GM13977 (cell line): ENCODE measurements around the gene MTA1.

Experiments
- DNase-seq: peaks from one replicate; pipeline ENCODE4 v3.0.0; 2012; ENCODE audit warnings: low spot score
- in situ Hi-C: fragments of 300-500 bp; cut with MboI; formaldehyde crosslinking; loops from one replicate; pipeline ENCODE4 v1.12.0; 2022; ENCODE audit warnings: low sequenced_read_pairs, low pct_unique_long_range_greater_than_20kb, mixed read lengths, inconsistent platforms; ENCODE audit not compliant: unreplicated experiment
- TF ChIP-seq, protein P1 (sequence below): IDR thresholded peaks from 2 replicates; pipeline ENCODE4 v1.5.1; 2012; ENCODE audit warnings: mild to moderate bottlenecking, control low read depth; ENCODE audit not compliant: insufficient read depth; ENCODE audit errors: extremely low read depth, missing control alignments

MTA1 gene

DNA sequence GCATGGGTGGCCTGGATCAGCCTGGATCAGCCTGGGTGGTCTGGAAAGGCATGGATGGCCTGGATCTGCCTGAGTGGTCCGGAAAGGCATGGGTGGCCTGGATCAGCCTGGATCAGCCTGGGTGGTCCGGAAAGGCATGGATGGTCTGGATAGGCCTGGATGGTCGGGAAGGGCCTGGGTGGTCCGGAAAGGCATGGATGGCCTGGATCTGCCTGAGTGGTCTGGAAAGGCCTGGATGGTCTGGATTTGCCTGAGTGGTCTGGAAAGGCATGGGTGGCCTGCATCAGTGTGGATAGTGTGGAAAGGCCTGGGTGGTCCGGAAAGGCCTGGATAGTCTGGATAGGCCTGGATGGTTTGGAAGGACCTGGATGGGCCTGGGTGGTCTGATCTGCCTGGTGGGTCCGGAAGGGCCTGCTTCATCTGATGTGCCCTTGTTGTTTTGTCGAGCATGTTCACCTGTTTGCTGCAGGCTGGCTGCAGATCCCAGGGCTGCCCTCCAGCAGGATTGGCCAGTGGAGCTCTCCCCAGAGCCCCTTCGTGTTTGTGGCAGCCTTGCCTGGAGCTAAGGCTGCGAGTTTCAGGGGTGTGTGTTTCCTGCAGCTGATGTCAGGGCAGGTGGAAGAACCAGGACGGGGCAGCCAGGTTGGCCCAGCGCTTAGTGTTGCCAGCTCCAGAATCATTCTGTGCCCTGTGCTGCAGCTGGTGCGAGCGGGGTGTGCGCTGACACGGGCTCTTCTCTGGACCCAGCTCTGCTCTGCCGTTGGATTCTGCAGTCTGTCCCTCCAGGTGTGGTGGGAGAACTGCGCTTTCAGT is 40.5 kb upstream of the MTA1 start:
- no peak for DNase-seq
- TF ChIP-seq, protein P1, sequence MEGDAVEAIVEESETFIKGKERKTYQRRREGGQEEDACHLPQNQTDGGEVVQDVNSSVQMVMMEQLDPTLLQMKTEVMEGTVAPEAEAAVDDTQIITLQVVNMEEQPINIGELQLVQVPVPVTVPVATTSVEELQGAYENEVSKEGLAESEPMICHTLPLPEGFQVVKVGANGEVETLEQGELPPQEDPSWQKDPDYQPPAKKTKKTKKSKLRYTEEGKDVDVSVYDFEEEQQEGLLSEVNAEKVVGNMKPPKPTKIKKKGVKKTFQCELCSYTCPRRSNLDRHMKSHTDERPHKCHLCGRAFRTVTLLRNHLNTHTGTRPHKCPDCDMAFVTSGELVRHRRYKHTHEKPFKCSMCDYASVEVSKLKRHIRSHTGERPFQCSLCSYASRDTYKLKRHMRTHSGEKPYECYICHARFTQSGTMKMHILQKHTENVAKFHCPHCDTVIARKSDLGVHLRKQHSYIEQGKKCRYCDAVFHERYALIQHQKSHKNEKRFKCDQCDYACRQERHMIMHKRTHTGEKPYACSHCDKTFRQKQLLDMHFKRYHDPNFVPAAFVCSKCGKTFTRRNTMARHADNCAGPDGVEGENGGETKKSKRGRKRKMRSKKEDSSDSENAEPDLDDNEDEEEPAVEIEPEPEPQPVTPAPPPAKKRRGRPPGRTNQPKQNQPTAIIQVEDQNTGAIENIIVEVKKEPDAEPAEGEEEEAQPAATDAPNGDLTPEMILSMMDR = no peak
- in situ Hi-C loops = loop anchor here (10.0 kb wide), 1 partner anchor 116 kb away; the partner anchor contains the start of gene TEDC1

DNA sequence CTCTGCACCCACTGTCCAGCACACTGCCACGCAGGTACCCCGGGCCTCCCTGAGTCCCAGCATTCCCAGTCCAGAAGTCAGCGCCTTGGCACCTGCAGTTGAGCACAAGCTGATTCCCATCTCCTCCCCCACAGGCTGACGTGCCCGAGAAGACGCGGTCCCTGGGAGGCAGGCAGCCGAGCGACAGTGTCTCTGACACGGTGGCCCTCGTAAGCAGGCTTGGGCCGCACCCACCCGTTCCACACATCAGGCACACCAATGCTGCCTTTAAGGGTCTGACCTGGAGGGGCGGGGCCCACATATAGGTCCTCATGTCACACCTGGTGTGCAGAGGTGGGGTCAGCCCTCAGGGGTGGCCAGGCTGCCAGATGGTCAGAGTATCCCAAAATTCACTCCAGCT is 39.7 kb upstream of the MTA1 start:
- in situ Hi-C loops = loop anchor here (10.0 kb wide), 1 partner anchor 115 kb away; the partner anchor contains the start of gene TEDC1
- TF ChIP-seq, protein P1 = no peak
- no peak for DNase-seq

DNA sequence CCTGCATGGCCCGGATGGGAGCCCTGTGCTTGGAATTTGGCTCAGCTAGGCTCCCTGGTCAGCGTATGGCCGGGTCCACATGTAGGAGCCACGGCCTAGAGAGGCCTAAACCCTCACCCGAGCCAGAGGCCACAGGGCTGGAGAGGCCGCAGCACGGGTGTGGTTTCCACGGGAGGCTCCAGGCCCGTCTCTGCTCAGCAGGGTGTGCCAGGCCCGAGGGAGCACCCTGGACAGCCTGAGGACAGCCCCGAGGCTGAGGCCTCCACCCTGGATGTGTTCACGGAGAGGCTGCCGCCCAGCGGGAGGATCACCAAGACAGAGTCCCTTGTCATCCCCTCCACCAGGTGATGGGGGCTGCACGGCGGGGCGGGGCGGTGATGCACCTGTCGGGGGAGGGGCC is 38.9 kb upstream of the MTA1 start:
- no peak for DNase-seq
- in situ Hi-C loops = no loop called here
- TF ChIP-seq, protein P1 = no peak

DNA sequence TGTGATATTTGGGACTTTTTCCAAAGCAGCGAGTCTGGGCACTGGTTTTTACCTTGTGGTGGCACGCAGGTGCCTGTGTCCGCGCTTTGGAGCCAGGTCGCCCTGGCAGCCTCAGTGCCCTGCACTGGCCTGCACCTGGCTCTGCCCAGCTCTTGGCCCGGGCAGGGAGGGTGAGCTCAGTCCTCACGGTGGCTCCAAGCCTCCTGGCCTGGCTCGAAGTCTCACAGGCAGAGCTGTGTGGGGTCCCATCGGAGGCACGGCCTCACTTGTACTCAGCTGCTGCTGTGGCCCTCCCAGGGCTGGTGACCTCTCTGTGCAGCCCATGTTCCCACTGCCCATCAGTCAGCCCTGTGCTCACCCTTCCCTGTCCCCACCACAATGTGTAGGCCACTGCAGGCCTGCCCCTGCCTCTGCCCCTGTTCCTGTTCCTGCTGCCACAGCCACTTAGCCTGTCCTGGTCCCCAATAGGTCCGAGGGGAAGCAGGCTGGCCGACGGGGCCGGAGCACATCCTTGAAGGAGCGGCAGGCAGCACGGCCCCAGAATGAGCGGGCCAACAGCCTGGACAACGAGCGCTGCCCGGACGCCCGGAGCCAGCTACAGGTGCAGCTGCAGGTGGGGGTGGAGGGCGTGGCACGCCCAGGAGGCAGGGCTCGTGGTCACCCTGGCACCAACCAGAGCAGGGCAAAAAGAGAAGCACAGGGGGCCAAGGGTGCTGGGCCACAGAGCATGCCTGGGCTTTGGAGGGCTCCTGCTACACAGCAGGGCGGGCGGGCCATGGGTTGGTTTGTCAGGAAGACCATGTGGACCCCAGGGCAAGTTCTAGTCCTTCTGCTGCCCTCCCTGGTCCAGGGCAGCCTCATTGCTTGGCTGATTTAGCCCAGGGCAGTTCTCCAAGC is 37.9 kb upstream of the MTA1 start:
- no peak for DNase-seq
- in situ Hi-C loops = no loop called here
- TF ChIP-seq, protein P1 = no peak

DNA sequence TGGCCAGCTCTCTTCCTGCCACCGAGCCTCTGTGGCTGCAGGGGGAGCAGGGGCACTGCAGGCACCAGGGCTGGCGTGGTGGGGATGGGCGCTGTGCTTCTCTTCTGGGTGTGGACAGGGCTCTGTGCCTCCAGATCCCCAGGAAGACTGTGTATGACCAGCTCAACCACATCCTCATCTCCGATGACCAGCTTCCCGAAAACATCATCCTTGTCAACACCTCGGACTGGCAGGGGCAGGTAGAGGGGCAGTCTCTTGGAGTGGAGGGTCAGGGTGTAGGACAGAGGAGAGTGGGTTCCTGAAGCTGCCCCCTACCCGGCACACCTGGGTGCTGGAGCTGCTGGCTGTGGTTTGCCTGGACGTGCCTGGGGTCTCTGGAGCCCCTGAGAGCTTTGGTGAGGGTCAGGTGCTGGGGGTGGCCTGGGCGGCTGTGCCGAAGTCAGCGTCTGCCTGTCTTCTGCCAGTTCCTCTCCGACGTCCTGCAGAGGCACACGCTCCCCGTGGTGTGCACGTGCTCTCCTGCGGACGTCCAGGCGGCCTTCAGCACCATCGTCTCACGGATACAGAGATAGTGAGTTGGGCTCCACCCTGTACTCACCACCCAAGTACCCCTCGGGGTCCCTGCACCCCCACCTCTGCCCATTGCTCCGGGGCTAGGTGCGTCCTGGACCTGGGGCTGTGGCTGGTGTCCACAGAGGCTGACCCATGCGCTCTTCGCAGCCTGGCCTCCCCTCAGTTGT is 37.1 kb upstream of the MTA1 start:
- no peak for DNase-seq
- in situ Hi-C loops = no loop called here
- TF ChIP-seq, protein P1 = no peak
